A673 (cell line): Measurements from ENCODE around the gene SRRM4. TPM values are rescaled to one million over a fixed set of nuclear protein-coding genes. Genes with fewer than 3 reads are reported as not detected.

Experiments used
- BruUV-seq: library from RNA; stranded (reverse); fragments of 400-500 nt; replicated peaks from 2 replicates; lab custom pipeline; 2021; lab: Mats Ljungman, UMichigan
- CTCF ChIA-PET: fragments of 300-600 bp; sonication (Branson Sonifier 250); formaldehyde crosslinking; loops from one replicate; lab custom pipeline; 2022; ENCODE audit warnings: antibody characterized with exemption; lab: Charles Lee
- POLR2A ChIA-PET: fragments of 300-600 bp; sonication (Branson Sonifier 250); formaldehyde crosslinking; loops from one replicate; lab custom pipeline; 2022; ENCODE audit warnings: antibody characterized with exemption; ENCODE audit not compliant: low non-redundant PET; lab: Charles Lee
- DNase-seq: peaks from one replicate; pipeline ENCODE4 v3.0.0-alpha.2; 2015; ENCODE audit warnings: low spot score
- H3K27ac ChIP-seq: fragments of 200-600 bp; sonication (generic); 2 replicates; pipeline ENCODE4 v1.5.1; 2016; ENCODE audit warnings: mixed run types, low read depth, mild to moderate bottlenecking, mixed read lengths, antibody characterized with exemption, low read length; ENCODE audit not compliant: poor library complexity, severe bottlenecking
- H3K27me3 ChIP-seq: fragments of 200-600 bp; sonication (generic); replicated peaks from 2 replicates; pipeline ENCODE4 v1.6.1; 2017; ENCODE audit warnings: mixed run types, low read depth, mild to moderate bottlenecking, mixed read lengths, antibody characterized with exemption, low read length; ENCODE audit not compliant: insufficient read depth, poor library complexity
- H3K36me3 ChIP-seq: fragments of 200-600 bp; sonication (generic); 2 replicates; pipeline ENCODE4 v1.6.1; 2016; ENCODE audit warnings: mixed run types, mild to moderate bottlenecking, mixed read lengths, antibody characterized with exemption, low read length; ENCODE audit not compliant: insufficient read depth, poor library complexity, severe bottlenecking
- H3K4me1 ChIP-seq: fragments of 200-600 bp; sonication (generic); 2 replicates; pipeline ENCODE4 v1.6.1; 2017; ENCODE audit warnings: mixed run types, mild to moderate bottlenecking, mixed read lengths, antibody characterized with exemption, low read length; ENCODE audit not compliant: insufficient read depth, poor library complexity, severe bottlenecking
- H3K4me3 ChIP-seq: fragments of 200-600 bp; sonication (generic); 2 replicates; pipeline ENCODE4 v1.5.1; 2016; ENCODE audit warnings: low read depth, mixed run types, mild to moderate bottlenecking, mixed read lengths, low read length; ENCODE audit not compliant: poor library complexity, severe bottlenecking
- H3K9me3 ChIP-seq: fragments of 200-600 bp; sonication (generic); 2 replicates; pipeline ENCODE4 v1.6.1; 2016; ENCODE audit warnings: mixed run types, low read depth, mild to moderate bottlenecking, mixed read lengths, antibody characterized with exemption, low read length; ENCODE audit not compliant: poor library complexity, severe bottlenecking
- CTCF ChIP-seq: fragments of 300-800, 200-600 bp; sonication (generic); conservative IDR thresholded peaks from 2 replicates; pipeline ENCODE4 v1.5.1; 2017; ENCODE audit warnings: low read depth, mild to moderate bottlenecking, antibody characterized with exemption, low read length, moderate library complexity, mixed read lengths
- EZH2 ChIP-seq: fragments of 200-600 bp; sonication (generic); IDR thresholded peaks from 2 replicates; pipeline ENCODE4 v1.6.1; 2017; ENCODE audit warnings: borderline replicate concordance, low read depth, mild to moderate bottlenecking, mixed read lengths, antibody characterized with exemption, low read length; ENCODE audit not compliant: poor library complexity, severe bottlenecking
- intact Hi-C: fragments of 100-400 bp; cut with micrococcal nuclease; formaldehyde crosslinking; loops from one replicate; pipeline ENCODE4 v1.10.0; 2022; ENCODE audit not compliant: unreplicated experiment
- total RNA-seq: library from RNA; stranded (reverse); gene quantifications from 2 replicates; pipeline ENCODE4 v1.2.3, GENCODE V29; 2021

Gene SRRM4
- total RNA-seq, 1 experiment from 2014 or later = not detected

GRCh38 chr12:119147847-119148448, 166.6 kb downstream of the SRRM4 start:
- Histone ChIP-seq H3K27ac (no peak overlapping the region), H3K4me1 (no peaks in the 10 kb centered on the region), H3K36me3 (no peaks in the 10 kb centered on the region), H3K4me3 (no peak overlapping the region), H3K9me3 (no peaks in the 10 kb centered on the region), H3K27me3 (peaks cover 63% of the 10 kb centered on the region)
- BruUV-seq = no TSS peak
- TF ChIP-seq EZH2 (no peak), CTCF (no peak)
- ChIA-PET POLR2A (no interaction called here), CTCF (no interaction called here)
- intact Hi-C loops = no loop called here
- DNase-seq = no peak

- H3K4me3 ChIP-seq = no peak overlapping the region
- BruUV-seq = no TSS peak
- no peak overlapping the region for H3K27ac ChIP-seq
- no peaks in the 10 kb centered on the region for H3K9me3 ChIP-seq
- DNase-seq = no peak
- intact Hi-C loops = no loop called here
- ChIA-PET CTCF (no interaction called here), POLR2A (no interaction called here)
- no peaks in the 10 kb centered on the region for H3K4me1 ChIP-seq
- H3K36me3 ChIP-seq = no peaks in the 10 kb centered on the region
- peaks cover 50% of the 10 kb centered on the region for H3K27me3 ChIP-seq
- no peak for TF ChIP-seq CTCF
- TF ChIP-seq EZH2 = no peak
These were observed 167.9 kb downstream of the SRRM4 start for GRCh38 chr12:119149270-119149669.

GRCh38 chr12:119151445-119152026, 170.2 kb downstream of the SRRM4 start:
- no peak for TF ChIP-seq EZH2
- no peak for TF ChIP-seq CTCF
- no peak for DNase-seq
- Histone ChIP-seq H3K9me3 (no peaks in the 10 kb centered on the region), H3K27ac (no peak overlapping the region), H3K4me1 (no peaks in the 10 kb centered on the region), H3K4me3 (no peak overlapping the region), H3K27me3 (peaks cover 30% of the 10 kb centered on the region), H3K36me3 (no peaks in the 10 kb centered on the region)
- no TSS peak for BruUV-seq
- POLR2A ChIA-PET = no interaction called here
- CTCF ChIA-PET = no interaction called here
- intact Hi-C loops = no loop called here
